H9 (cell line): Measurements from ENCODE around the gene LHPP. TPM values are rescaled to one million over a fixed set of nuclear protein-coding genes. Genes with fewer than 3 reads are reported as not detected.

ENCODE experiments used
- DNase-seq: peaks from one replicate; pipeline ENCODE4 v3.0.0-alpha.2; 2017
- H2AFZ ChIP-seq: one replicate; pipeline ENCODE4 v1.6.1; 2013; ENCODE audit warnings: mild to moderate bottlenecking, low read length, control low read depth, moderate library complexity
- H2AK5ac ChIP-seq: 2 replicates; pipeline ENCODE4 v1.6.1; 2013; ENCODE audit warnings: low read length, control low read depth, mixed read lengths; ENCODE audit not compliant: insufficient read length
- H2BK120ac ChIP-seq: one replicate; pipeline ENCODE4 v1.6.1; 2013; ENCODE audit warnings: low read depth, mild to moderate bottlenecking, low read length, control low read depth, inconsistent platforms; ENCODE audit not compliant: poor library complexity, severe bottlenecking
- H2BK12ac ChIP-seq: 2 replicates; pipeline ENCODE4 v1.6.1; 2013; ENCODE audit warnings: low read length, control low read depth, mixed read lengths, low read depth; ENCODE audit not compliant: insufficient read length
- H2BK15ac ChIP-seq: 2 replicates; pipeline ENCODE4 v1.6.1; 2013; ENCODE audit warnings: low read depth, low read length, control low read depth
- H2BK20ac ChIP-seq: one replicate; pipeline ENCODE4 v1.6.1; 2013; ENCODE audit warnings: low read depth, mild to moderate bottlenecking, low read length, control low read depth, inconsistent platforms; ENCODE audit not compliant: poor library complexity, severe bottlenecking
- H2BK5ac ChIP-seq: 2 replicates; pipeline ENCODE4 v1.6.1; 2013; ENCODE audit warnings: low read length, control low read depth, mixed read lengths; ENCODE audit not compliant: insufficient read length
- H3K14ac ChIP-seq: 2 replicates; pipeline ENCODE4 v1.6.1; 2013; ENCODE audit warnings: low read length, control low read depth; ENCODE audit not compliant: insufficient read depth
- H3K18ac ChIP-seq: 2 replicates; pipeline ENCODE4 v1.6.1; 2013; ENCODE audit warnings: low read depth, mild to moderate bottlenecking, mixed read lengths, low read length, control low read depth; ENCODE audit not compliant: insufficient read length
- H3K23ac ChIP-seq: 2 replicates; pipeline ENCODE4 v1.6.1; 2013; ENCODE audit warnings: low read length, control low read depth, mixed read lengths, low read depth; ENCODE audit not compliant: insufficient read length
- H3K23me2 ChIP-seq: 2 replicates; pipeline ENCODE4 v1.6.1; 2013; ENCODE audit warnings: low read depth, mild to moderate bottlenecking, mixed read lengths, low read length, control low read depth; ENCODE audit not compliant: insufficient read length, poor library complexity, severe bottlenecking
- H3K27ac ChIP-seq: 2 replicates; pipeline ENCODE4 v1.5.1; 2013; ENCODE audit warnings: low read length, control low read depth, mixed read lengths, low read depth; ENCODE audit not compliant: insufficient read length
- H3K27me3 ChIP-seq: 2 replicates; pipeline ENCODE4 v1.6.1; 2013; ENCODE audit warnings: low read length, control low read depth, inconsistent platforms; ENCODE audit not compliant: insufficient read depth
- H3K4ac ChIP-seq: 2 replicates; pipeline ENCODE4 v1.6.1; 2013; ENCODE audit warnings: low read depth, mild to moderate bottlenecking, control low read depth, inconsistent platforms, low read length, moderate library complexity
- H3K4me1 ChIP-seq: 2 replicates; pipeline ENCODE4 v1.6.1; 2013; ENCODE audit warnings: low read length, control low read depth, inconsistent platforms; ENCODE audit not compliant: insufficient read depth
- H3K4me2 ChIP-seq: 2 replicates; pipeline ENCODE4 v1.6.1; 2013; ENCODE audit warnings: low read length, control low read depth, mixed read lengths; ENCODE audit not compliant: insufficient read length, insufficient read depth
- H3K56ac ChIP-seq: 2 replicates; pipeline ENCODE4 v1.6.1; 2013; ENCODE audit warnings: low read depth, mild to moderate bottlenecking, mixed read lengths, low read length, control low read depth; ENCODE audit not compliant: insufficient read length
- H3K79me1 ChIP-seq: 2 replicates; pipeline ENCODE4 v1.6.1; 2013; ENCODE audit warnings: low read depth, mild to moderate bottlenecking, moderate library complexity, low read length, control low read depth, inconsistent platforms; ENCODE audit not compliant: insufficient read depth, poor library complexity, severe bottlenecking
- H3K79me2 ChIP-seq: 2 replicates; pipeline ENCODE4 v1.6.1; 2013; ENCODE audit warnings: low read length, control low read depth, inconsistent platforms; ENCODE audit not compliant: insufficient read depth
- H3K9ac ChIP-seq: 2 replicates; pipeline ENCODE4 v1.6.1; 2013; ENCODE audit warnings: low read length, control low read depth, mixed read lengths; ENCODE audit not compliant: insufficient read length; ENCODE audit errors: extremely low read depth
- H3K9me3 ChIP-seq: one replicate; pipeline ENCODE4 v1.6.1; 2013; ENCODE audit warnings: low read depth, low read length, inconsistent platforms; ENCODE audit not compliant: control insufficient read depth
- H3T11ph ChIP-seq: one replicate; pipeline ENCODE4 v1.6.1; 2013; ENCODE audit warnings: mild to moderate bottlenecking, low read length, control low read depth, inconsistent platforms
- H4K20me1 ChIP-seq: one replicate; pipeline ENCODE4 v1.6.1; 2013; ENCODE audit not compliant: control insufficient read depth, insufficient read length, insufficient read depth
- H4K5ac ChIP-seq: 2 replicates; pipeline ENCODE4 v1.6.1; 2013; ENCODE audit warnings: low read depth, mild to moderate bottlenecking, mixed read lengths, low read length, control low read depth; ENCODE audit not compliant: insufficient read length
- H4K8ac ChIP-seq: replicated peaks from 2 replicates; pipeline ENCODE4 v1.6.1; 2013; ENCODE audit warnings: low read length, control low read depth, mixed read lengths, low read depth; ENCODE audit not compliant: insufficient read length
- H4K91ac ChIP-seq: 2 replicates; pipeline ENCODE4 v1.6.1; 2013; ENCODE audit warnings: low read depth, mild to moderate bottlenecking, moderate library complexity, mixed read lengths, low read length, control low read depth; ENCODE audit not compliant: insufficient read length
- H3K27ac Mint-ChIP-seq, 3 experiments: 2 replicates in 2 of 3; 3 replicates in 1 of 3; pipeline ENCODE4 v1.8.0; 2020 to 2021; ENCODE audit warnings: mixed read lengths in 3 of 3, mild to moderate bottlenecking in 1 of 3, moderate library complexity in 1 of 3
- H3K27me3 Mint-ChIP-seq: 2 replicates; pipeline ENCODE4 v1.8.0; 2021; ENCODE audit warnings: low read depth, mild to moderate bottlenecking, moderate library complexity, mixed read lengths
- H3K36me3 Mint-ChIP-seq, 3 experiments: 2 replicates in 2 of 3; 3 replicates in 1 of 3; pipeline ENCODE4 v1.8.0; 2020 to 2021; ENCODE audit warnings: low read depth in 3 of 3, mixed read lengths in 3 of 3; ENCODE audit not compliant: insufficient read depth in 1 of 3
- H3K4me1 Mint-ChIP-seq, 2 experiments: 2 replicates each; pipeline ENCODE4 v1.8.0; 2020; ENCODE audit warnings: mixed read lengths in 2 of 2
- H3K4me3 Mint-ChIP-seq, 2 experiments: 2 replicates in 1 of 2; 3 replicates in 1 of 2; pipeline ENCODE4 v1.8.0; 2020 to 2021; ENCODE audit warnings: mild to moderate bottlenecking in 2 of 2, mixed read lengths in 2 of 2, moderate library complexity in 1 of 2
- H3K9me3 Mint-ChIP-seq, 2 experiments: 2 replicates in 1 of 2; 3 replicates in 1 of 2; pipeline ENCODE4 v1.8.0; 2020; ENCODE audit warnings: mild to moderate bottlenecking in 2 of 2, mixed read lengths in 2 of 2, moderate library complexity in 1 of 2
- WGBS: extraction: QIAGEN DNeasy Blood & Tissue Kit; methylation state at CpG from one replicate; pipeline ENCODE4 v1.1.7; 2013; ENCODE audit warnings: missing lambda C conversion rate, low lambda C conversion rate, mixed read lengths; ENCODE audit not compliant: insufficient read length; ENCODE audit errors: extremely low coverage; 5-methylcytosine and 5-hydroxymethylcytosine counted together
- total RNA-seq: library from RNA; stranded (reverse); gene quantifications from 2 replicates; pipeline ENCODE4 v1.2.1, GENCODE V29; 2021
- TF ChIP-seq, protein P1 (sequence below): fragments of 200-600 bp; sonication (generic); conservative IDR thresholded peaks from 3 replicates; pipeline ENCODE4 v1.8.0; 2021; ENCODE audit warnings: antibody characterized with exemption, mild to moderate bottlenecking

LHPP gene
- total RNA-seq, 1 experiment from 2014 or later = 29.6 TPM

DNA sequence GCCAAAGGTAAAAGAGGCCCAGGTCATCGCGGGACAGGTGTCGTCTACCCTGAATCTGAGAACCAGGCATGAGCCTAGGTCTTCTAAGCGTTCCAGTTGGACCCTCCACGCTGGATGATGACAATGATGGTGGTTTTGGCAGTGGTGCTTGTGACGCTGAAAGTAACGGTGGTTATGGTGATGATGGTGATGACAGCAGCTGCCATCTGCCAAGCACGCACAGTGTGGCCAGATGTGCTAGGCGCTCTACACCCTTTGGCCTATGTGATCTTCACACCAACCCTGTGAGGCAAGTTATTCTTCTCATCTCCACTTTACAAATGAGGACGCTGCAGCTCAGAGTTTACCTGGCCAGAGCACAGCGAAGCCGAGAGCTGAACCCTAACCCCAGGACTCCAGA is 188.6 kb downstream of the LHPP start:
- Histone ChIP-seq H3K79me1 (no peaks in the 10 kb centered on the region), H2BK15ac (no peak overlapping the region), H4K20me1 (peaks cover 2% of the 10 kb centered on the region), H2BK5ac (no peak overlapping the region), H3K4me2 (no peak overlapping the region), H3K56ac (no peak overlapping the region), H3K18ac (peak overlapping the region; percentile 33), H2AFZ (no peak overlapping the region), H4K91ac (no peak overlapping the region), H3K4me1 (peaks cover 6% of the 10 kb centered on the region; the same call in 1 of the 2 replicates), H3K27me3 (no peaks in the 10 kb centered on the region), H2BK12ac (no peak overlapping the region), H3K9me3 (no peaks in the 10 kb centered on the region), H2BK20ac (no peak overlapping the region), H3K27ac (no peak overlapping the region), H3K4ac (no peak overlapping the region), H3K23me2 (no peaks in the 10 kb centered on the region), H3K23ac (no peak overlapping the region), H3T11ph (no peak overlapping the region), H2AK5ac (no peak overlapping the region), H2BK120ac (no peak overlapping the region), H3K14ac (peak overlapping the region; percentile 6; the same call in 1 of the 2 replicates), H3K79me2 (no peaks in the 10 kb centered on the region), H4K8ac (no peak overlapping the region), H3K9ac (no peak overlapping the region), H4K5ac (no peak overlapping the region)
- TF ChIP-seq, protein P1, sequence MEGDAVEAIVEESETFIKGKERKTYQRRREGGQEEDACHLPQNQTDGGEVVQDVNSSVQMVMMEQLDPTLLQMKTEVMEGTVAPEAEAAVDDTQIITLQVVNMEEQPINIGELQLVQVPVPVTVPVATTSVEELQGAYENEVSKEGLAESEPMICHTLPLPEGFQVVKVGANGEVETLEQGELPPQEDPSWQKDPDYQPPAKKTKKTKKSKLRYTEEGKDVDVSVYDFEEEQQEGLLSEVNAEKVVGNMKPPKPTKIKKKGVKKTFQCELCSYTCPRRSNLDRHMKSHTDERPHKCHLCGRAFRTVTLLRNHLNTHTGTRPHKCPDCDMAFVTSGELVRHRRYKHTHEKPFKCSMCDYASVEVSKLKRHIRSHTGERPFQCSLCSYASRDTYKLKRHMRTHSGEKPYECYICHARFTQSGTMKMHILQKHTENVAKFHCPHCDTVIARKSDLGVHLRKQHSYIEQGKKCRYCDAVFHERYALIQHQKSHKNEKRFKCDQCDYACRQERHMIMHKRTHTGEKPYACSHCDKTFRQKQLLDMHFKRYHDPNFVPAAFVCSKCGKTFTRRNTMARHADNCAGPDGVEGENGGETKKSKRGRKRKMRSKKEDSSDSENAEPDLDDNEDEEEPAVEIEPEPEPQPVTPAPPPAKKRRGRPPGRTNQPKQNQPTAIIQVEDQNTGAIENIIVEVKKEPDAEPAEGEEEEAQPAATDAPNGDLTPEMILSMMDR = no peak
- no peak for DNase-seq
- Mint-ChIP-seq H3K9me3 (no peaks in the 10 kb centered on the region), H3K36me3 (0 out of 7 replicates have a peak, but pooled peaks cover 0 to 2% (median 0%) of the 10 kb centered on the region in 3 experiments), H3K27ac (peak overlapping the region; percentile 42 to 93 (median 89); a peak in 5 of 7 replicates), H3K27me3 (no peaks in the 10 kb centered on the region), H3K4me3 (peak overlapping the region in 1 of 2 experiments; percentile 8; a peak in 1 of 5 replicates), H3K4me1 (peaks cover 38 to 48% of the 10 kb centered on the region in 2 experiments)
- no CpG with 5 or more reads among the region's 12 CpGs for WGBS
